ENCODE results near the gene TCTN2.

DNA sequence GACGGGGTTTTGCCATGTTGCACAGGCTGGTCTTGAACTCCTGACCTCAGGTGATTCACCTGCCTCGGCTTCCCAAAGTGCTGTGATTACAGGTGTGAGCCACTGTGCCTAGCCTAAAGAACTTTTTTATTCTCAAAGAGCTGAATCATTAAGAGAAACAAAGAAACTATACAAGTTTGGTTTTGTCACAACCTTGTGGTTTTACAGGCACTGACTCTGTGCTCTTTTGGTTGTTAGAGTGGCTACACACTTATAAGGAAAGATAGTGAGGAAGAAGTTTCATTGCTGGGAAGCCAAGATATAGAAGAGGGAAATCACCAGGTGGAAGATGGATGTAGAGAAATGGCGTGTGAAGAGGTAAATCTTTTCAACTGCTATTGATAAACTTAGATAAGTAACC is 81.1 kb downstream of the TCTN2 start:
- TF ChIP-seq, protein P1, sequence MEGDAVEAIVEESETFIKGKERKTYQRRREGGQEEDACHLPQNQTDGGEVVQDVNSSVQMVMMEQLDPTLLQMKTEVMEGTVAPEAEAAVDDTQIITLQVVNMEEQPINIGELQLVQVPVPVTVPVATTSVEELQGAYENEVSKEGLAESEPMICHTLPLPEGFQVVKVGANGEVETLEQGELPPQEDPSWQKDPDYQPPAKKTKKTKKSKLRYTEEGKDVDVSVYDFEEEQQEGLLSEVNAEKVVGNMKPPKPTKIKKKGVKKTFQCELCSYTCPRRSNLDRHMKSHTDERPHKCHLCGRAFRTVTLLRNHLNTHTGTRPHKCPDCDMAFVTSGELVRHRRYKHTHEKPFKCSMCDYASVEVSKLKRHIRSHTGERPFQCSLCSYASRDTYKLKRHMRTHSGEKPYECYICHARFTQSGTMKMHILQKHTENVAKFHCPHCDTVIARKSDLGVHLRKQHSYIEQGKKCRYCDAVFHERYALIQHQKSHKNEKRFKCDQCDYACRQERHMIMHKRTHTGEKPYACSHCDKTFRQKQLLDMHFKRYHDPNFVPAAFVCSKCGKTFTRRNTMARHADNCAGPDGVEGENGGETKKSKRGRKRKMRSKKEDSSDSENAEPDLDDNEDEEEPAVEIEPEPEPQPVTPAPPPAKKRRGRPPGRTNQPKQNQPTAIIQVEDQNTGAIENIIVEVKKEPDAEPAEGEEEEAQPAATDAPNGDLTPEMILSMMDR (conservative IDR thresholded peaks at IDR 0.05 in 1 of 2, IDR thresholded peaks at IDR 0.05 in 1 of 2; ENCODE audit: extremely low read depth in 1 of 2, insufficient read depth in 1 of 2, low read depth in 1 of 2, low read length in 2 of 2), result no peak
- TF ChIP-seq EZH2 (IDR thresholded peaks at IDR 0.05; ENCODE audit: borderline replicate concordance, low read length), result no peak

All from mammary epithelial cell (primary cell).